HCT116 (cell line): Measurements from ENCODE around the gene NEUROD4. TPM values are rescaled to one million over a fixed set of nuclear protein-coding genes. Genes with fewer than 3 reads are reported as not detected.

Source experiments
- ATAC-seq: fragments of 200-7000 bp; cut with Tn5 transposase; 2 replicates; pipeline ENCODE4 v1.9.1; 2020; ENCODE audit warnings: mild to moderate bottlenecking, moderate library complexity
- BruUV-seq: library from RNA; stranded (reverse); fragments of 400-500 nt; replicated peaks from 2 replicates; lab custom pipeline; 2021; lab: Mats Ljungman, UMichigan
- CTCF ChIA-PET: fragments of 300-600 bp; sonication (Branson Sonifier 250); formaldehyde crosslinking; loops from one replicate; lab custom pipeline; 2021; ENCODE audit warnings: antibody characterized with exemption; lab: Charles Lee
- POLR2A ChIA-PET: fragments of 300-600, 350-600 bp; sonication (Branson Sonifier 250); formaldehyde crosslinking; loops from one replicate; lab custom pipeline; 2021; ENCODE audit warnings: antibody characterized with exemption; lab: Charles Lee
- RAD21 ChIA-PET, 2 experiments: fragments of 300-600 bp; sonication (Branson Sonifier 250); formaldehyde crosslinking; loops; one replicate each; lab custom pipeline; 2023; ENCODE audit warnings: low total read pairs in 2 of 2; ENCODE audit not compliant: uncharacterized antibody in 2 of 2, unreplicated experiment in 2 of 2, low non-redundant PET in 1 of 2; lab: Charles Lee
- DNase-seq: peaks from one replicate; pipeline ENCODE4 v3.0.0-alpha.2; 2010; ENCODE audit warnings: low read depth, low spot score
- H2AFZ ChIP-seq: fragments of 200-600 bp; shearing (Covaris generic), sonication (generic); 2 replicates; pipeline ENCODE4 v1.6.1; 2017; ENCODE audit warnings: low read depth, mixed run types, mixed read lengths, antibody characterized with exemption, low read length; ENCODE audit not compliant: poor library complexity, severe bottlenecking
- H3K27ac ChIP-seq: 2 replicates; pipeline ENCODE4 v1.5.1; 2012; ENCODE audit warnings: low read depth, low read length
- H3K27me3 ChIP-seq: fragments of 200-600 bp; sonication (generic); 2 replicates; pipeline ENCODE4 v1.6.1; 2016; ENCODE audit warnings: mixed run types, low read length, mixed read lengths; ENCODE audit not compliant: insufficient read depth
- H3K36me3 ChIP-seq, 2 experiments: fragments of 200-500 bp in 1 of 2; fragments of 200-600 bp in 1 of 2; sonication (Bioruptor generic) in 1 of 2; sonication (generic) in 1 of 2; 2 replicates each; pipeline versions ENCODE4 v1.5.1 to v1.6.1; 2014 to 2016; ENCODE audit warnings: low read length in 2 of 2, inconsistent platforms in 1 of 2, mixed read lengths in 1 of 2, mixed run types in 1 of 2; ENCODE audit not compliant: insufficient read depth in 2 of 2, control insufficient read depth in 1 of 2
- H3K4me1 ChIP-seq, 2 experiments: fragments of 200-600 bp in 1 of 2; sonication (generic) in 1 of 2; 2 replicates each; pipeline versions ENCODE4 v1.5.1 to v1.6.1; 2012 to 2017; ENCODE audit warnings: low read length in 2 of 2, inconsistent platforms in 1 of 2, mild to moderate bottlenecking in 1 of 2, mixed read lengths in 1 of 2, mixed run types in 1 of 2, moderate library complexity in 1 of 2; ENCODE audit not compliant: insufficient read depth in 2 of 2, control insufficient read depth in 1 of 2
- H3K4me2 ChIP-seq: fragments of 200-600 bp; sonication (generic); 2 replicates; pipeline ENCODE4 v1.6.1; 2017; ENCODE audit warnings: mixed run types, low read length, mixed read lengths
- H3K4me3 ChIP-seq, 2 experiments: fragments of 200-600 bp in 1 of 2; sonication (generic) in 1 of 2; replicated peaks in 1 of 2; 2 replicates each; pipeline ENCODE4 v1.5.1; 2011 to 2016; ENCODE audit warnings: low read length in 2 of 2, control low read depth in 1 of 2, low read depth in 1 of 2, mild to moderate bottlenecking in 1 of 2, mixed read lengths in 1 of 2, mixed run types in 1 of 2
- H3K79me2 ChIP-seq: fragments of 200-600 bp; sonication (generic); 2 replicates; pipeline ENCODE4 v1.6.1; 2017; ENCODE audit warnings: mild to moderate bottlenecking, mixed run types, low read length, moderate library complexity, mixed read lengths; ENCODE audit not compliant: insufficient read depth
- H3K9ac ChIP-seq: fragments of 200-600 bp; sonication (generic); 2 replicates; pipeline ENCODE4 v1.6.1; 2016; ENCODE audit warnings: low read length, mixed read lengths
- H3K9me2 ChIP-seq: fragments of 200-600 bp; sonication (generic), shearing (Covaris generic); 2 replicates; pipeline ENCODE4 v1.6.1; 2017; ENCODE audit warnings: mixed run types, mild to moderate bottlenecking, moderate library complexity; ENCODE audit not compliant: insufficient read depth
- H3K9me3 ChIP-seq, 2 experiments: fragments of 200-500 bp in 1 of 2; fragments of 200-600 bp in 1 of 2; sonication (Bioruptor generic) in 1 of 2; sonication (generic) in 1 of 2; 2 replicates each; pipeline ENCODE4 v1.6.1; 2014 to 2017; ENCODE audit warnings: low read length in 2 of 2, mixed read lengths in 2 of 2, inconsistent platforms in 1 of 2, low read depth in 1 of 2, mild to moderate bottlenecking in 1 of 2, mixed run types in 1 of 2, moderate library complexity in 1 of 2; ENCODE audit not compliant: control insufficient read depth in 1 of 2, insufficient read depth in 1 of 2
- H4K20me1 ChIP-seq: fragments of 200-600 bp; sonication (generic), shearing (Covaris generic); 2 replicates; pipeline ENCODE4 v1.6.1; 2017; ENCODE audit warnings: mixed run types, mild to moderate bottlenecking, moderate library complexity; ENCODE audit not compliant: insufficient read depth
- CEBPB ChIP-seq: IDR thresholded peaks from 2 replicates; pipeline ENCODE4 v1.6.1; 2012; ENCODE audit warnings: low read depth
- EGR1 ChIP-seq: IDR thresholded peaks from 2 replicates; pipeline ENCODE4 v1.6.1; 2012; ENCODE audit warnings: low read depth
- EZH2 ChIP-seq: fragments of 200-600 bp; sonication (generic); IDR thresholded peaks from 2 replicates; pipeline ENCODE4 v1.6.1; 2017; ENCODE audit warnings: antibody characterized with exemption, mixed run types
- EZH2phosphoT487 ChIP-seq: fragments of 200-600 bp; IDR thresholded peaks from 2 replicates; pipeline ENCODE4 v1.6.1; 2018; ENCODE audit warnings: antibody characterized with exemption, borderline replicate concordance
- FOSL1 ChIP-seq: IDR thresholded peaks from 2 replicates; pipeline ENCODE4 v1.6.1; 2012; ENCODE audit warnings: low read depth
- JUND ChIP-seq: IDR thresholded peaks from 2 replicates; pipeline ENCODE4 v1.6.1; 2012
- POLR2A ChIP-seq: IDR thresholded peaks from 2 replicates; pipeline ENCODE4 v1.7.0; 2011; ENCODE audit warnings: borderline replicate concordance; ENCODE audit not compliant: insufficient read depth, insufficient read length; ENCODE audit errors: extremely low read depth
- POLR2AphosphoS5 ChIP-seq: IDR thresholded peaks from 2 replicates; pipeline ENCODE4 v1.6.1; 2011; ENCODE audit warnings: mild to moderate bottlenecking, low read depth, low read length, moderate library complexity
- RAD21 ChIP-seq: IDR thresholded peaks from 2 replicates; pipeline ENCODE4 v1.6.1; 2012; ENCODE audit warnings: low read depth, mild to moderate bottlenecking
- SRF ChIP-seq: IDR thresholded peaks from 2 replicates; pipeline ENCODE4 v1.6.1; 2012; ENCODE audit warnings: low read depth
- ZFX ChIP-seq: fragments of 450-650 bp; IDR thresholded peaks from 2 replicates; pipeline ENCODE4 v1.6.1; 2017
- ZNF274 ChIP-seq: fragments of 200-500 bp; sonication (Bioruptor generic); IDR thresholded peaks from 2 replicates; pipeline ENCODE4 v1.6.1; 2014; ENCODE audit warnings: mild to moderate bottlenecking, low read depth, low read length, inconsistent platforms
- intact Hi-C: fragments of 100-400 bp; cut with micrococcal nuclease; formaldehyde crosslinking; loops from 2 replicates; pipeline ENCODE4 v1.10.0; 2022
- total RNA-seq: library from RNA; stranded (reverse); gene quantifications from one replicate; pipeline ENCODE4 v1.2.1, GENCODE V29; 2021; ENCODE audit not compliant: unreplicated experiment
- TF ChIP-seq, protein P1 (sequence below): IDR thresholded peaks from 2 replicates; pipeline ENCODE4 v1.6.1; 2012
- TF ChIP-seq, protein P2 (sequence below), 3 experiments: fragments of 200-600 bp in 1 of 3; sonication (generic) in 1 of 3; IDR thresholded peaks in 2 of 3; conservative IDR thresholded peaks in 1 of 3; 2 replicates each; pipeline ENCODE4 v1.5.1; 2012 to 2017; ENCODE audit warnings: low read depth in 2 of 3, low read length in 2 of 3, antibody characterized with exemption in 1 of 3, borderline replicate concordance in 1 of 3, control low read depth in 1 of 3, mild to moderate bottlenecking in 1 of 3, mixed read lengths in 1 of 3, mixed run types in 1 of 3, moderate library complexity in 1 of 3; ENCODE audit not compliant: insufficient read depth in 1 of 3
- TF ChIP-seq, protein P3 (sequence below): IDR thresholded peaks from 2 replicates; pipeline ENCODE4 v1.6.1; 2012

Gene NEUROD4
- total RNA-seq, 1 experiment from 2014 or later, result not detected

DNA sequence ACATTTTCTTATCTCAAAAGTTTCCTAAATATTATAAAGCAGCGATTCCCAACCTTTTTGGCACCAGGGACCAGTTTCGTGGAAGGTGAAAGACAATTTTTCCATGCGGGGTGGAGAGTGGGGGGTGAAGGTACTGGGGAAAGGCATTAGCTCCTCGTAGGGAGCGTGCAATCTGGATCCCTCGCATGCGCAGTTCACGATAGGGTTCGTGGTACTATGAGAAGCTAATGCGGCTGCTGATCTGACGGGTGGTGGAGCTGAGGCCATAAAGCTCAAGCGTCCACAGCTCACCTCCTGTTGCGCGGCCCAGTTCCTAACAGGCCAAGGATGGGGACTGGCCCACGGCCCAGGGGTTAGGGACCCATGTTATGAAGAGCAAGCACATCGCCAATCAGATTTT, 29.9 kb downstream of the NEUROD4 start:
- ATAC-seq, result no peak
- Histone ChIP-seq H3K4me2 (no peak overlapping the region), H3K9ac (no peak overlapping the region), H2AFZ (no peak overlapping the region), H3K27me3 (peaks cover 66% of the 10 kb centered on the region), H3K79me2 (no peaks in the 10 kb centered on the region), H3K4me3 (no peak overlapping the region), H3K36me3 (no peaks in the 10 kb centered on the region), H3K9me3 (no peaks in the 10 kb centered on the region), H4K20me1 (no peaks in the 10 kb centered on the region), H3K9me2 (no peaks in the 10 kb centered on the region), H3K4me1 (no peaks in the 10 kb centered on the region), H3K27ac (no peak overlapping the region)
- intact Hi-C loops, result no loop called here
- TF ChIP-seq EZH2phosphoT487, result no peak
- no peak for TF ChIP-seq RAD21
- no peak for TF ChIP-seq POLR2A
- no peak for TF ChIP-seq FOSL1
- TF ChIP-seq POLR2AphosphoS5, result no peak
- RAD21 ChIA-PET, result interaction anchor here in 1 of 2 experiments (0.6 kb wide), 1 partner anchor 57 kb away, joined by 3 read pairs; no protein-coding TSS in a partner anchor
- no TSS peak for BruUV-seq
- DNase-seq, result no peak
- CTCF ChIA-PET, result interaction anchor here (0.8 to 1.2 kb wide), 2 partner anchors 14 to 22 kb away, joined by 3 read pairs; no protein-coding TSS in a partner anchor
- POLR2A ChIA-PET, result no interaction called here

DNA sequence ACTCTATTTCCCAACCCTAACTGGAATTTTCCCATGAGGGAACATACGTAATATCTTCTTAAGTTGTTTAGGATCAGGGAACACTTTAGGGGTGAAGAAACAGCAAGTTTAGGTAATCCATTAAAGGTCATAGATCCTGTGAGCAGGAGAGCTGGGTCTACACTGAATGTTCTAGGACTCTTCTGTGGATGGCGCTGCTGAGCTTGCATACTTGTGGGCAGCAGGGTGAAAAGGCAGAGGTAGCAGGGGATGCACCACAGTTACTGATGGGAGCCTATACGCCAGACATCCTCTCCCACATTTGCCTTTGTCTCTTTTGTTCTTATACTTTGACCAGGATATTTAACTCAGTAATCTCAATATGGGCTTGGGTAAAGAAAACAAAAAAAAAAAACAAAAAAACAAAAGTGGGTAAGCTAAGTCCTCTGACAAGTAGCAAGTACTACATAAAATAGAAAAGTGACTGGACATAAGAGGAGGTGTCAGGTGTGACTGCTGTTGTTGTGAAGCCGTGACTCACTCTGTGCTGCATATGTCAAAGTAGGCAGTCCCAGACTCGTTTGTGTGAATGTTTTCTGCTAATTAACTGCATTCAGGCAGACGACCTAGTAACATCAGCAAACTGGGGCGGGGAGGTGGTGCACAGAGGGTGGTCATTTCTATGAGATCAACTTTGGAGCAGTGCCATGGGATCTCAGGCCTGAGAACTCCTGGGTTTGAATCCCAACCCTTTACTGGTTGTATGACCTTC, 31.6 kb downstream of the NEUROD4 start:
- CTCF ChIA-PET, result interaction anchor here (1.1 kb wide), 1 partner anchor 17 kb away, joined by 6 read pairs; no protein-coding TSS in a partner anchor
- no TSS peak for BruUV-seq
- no peak for ATAC-seq
- RAD21 ChIA-PET, result no interaction called here
- intact Hi-C loops, result no loop called here
- H3K4me3 ChIP-seq, result no peak overlapping the region
- H3K4me1 ChIP-seq, result no peaks in the 10 kb centered on the region
- H4K20me1 ChIP-seq, result no peaks in the 10 kb centered on the region
- H3K4me2 ChIP-seq, result no peak overlapping the region
- POLR2A ChIA-PET, result no interaction called here
- no peak overlapping the region for H2AFZ ChIP-seq
- no peaks in the 10 kb centered on the region for H3K36me3 ChIP-seq
- H3K9ac ChIP-seq, result no peak overlapping the region
- H3K9me2 ChIP-seq, result no peaks in the 10 kb centered on the region
- H3K79me2 ChIP-seq, result no peaks in the 10 kb centered on the region
- no peak overlapping the region for H3K27ac ChIP-seq
- no peaks in the 10 kb centered on the region for H3K9me3 ChIP-seq
- H3K27me3 ChIP-seq, result peaks cover 61% of the 10 kb centered on the region
- no peak for DNase-seq
- TF ChIP-seq EZH2 (no peak), EZH2phosphoT487 (no peak), SRF (no peak), ZFX (no peak), FOSL1 (no peak), CEBPB (no peak), ZNF274 (no peak), EGR1 (no peak), POLR2A (no peak), POLR2AphosphoS5 (no peak), JUND (no peak)
- TF ChIP-seq, protein P1, sequence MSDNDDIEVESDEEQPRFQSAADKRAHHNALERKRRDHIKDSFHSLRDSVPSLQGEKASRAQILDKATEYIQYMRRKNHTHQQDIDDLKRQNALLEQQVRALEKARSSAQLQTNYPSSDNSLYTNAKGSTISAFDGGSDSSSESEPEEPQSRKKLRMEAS, result no peak
- TF ChIP-seq, protein P2, sequence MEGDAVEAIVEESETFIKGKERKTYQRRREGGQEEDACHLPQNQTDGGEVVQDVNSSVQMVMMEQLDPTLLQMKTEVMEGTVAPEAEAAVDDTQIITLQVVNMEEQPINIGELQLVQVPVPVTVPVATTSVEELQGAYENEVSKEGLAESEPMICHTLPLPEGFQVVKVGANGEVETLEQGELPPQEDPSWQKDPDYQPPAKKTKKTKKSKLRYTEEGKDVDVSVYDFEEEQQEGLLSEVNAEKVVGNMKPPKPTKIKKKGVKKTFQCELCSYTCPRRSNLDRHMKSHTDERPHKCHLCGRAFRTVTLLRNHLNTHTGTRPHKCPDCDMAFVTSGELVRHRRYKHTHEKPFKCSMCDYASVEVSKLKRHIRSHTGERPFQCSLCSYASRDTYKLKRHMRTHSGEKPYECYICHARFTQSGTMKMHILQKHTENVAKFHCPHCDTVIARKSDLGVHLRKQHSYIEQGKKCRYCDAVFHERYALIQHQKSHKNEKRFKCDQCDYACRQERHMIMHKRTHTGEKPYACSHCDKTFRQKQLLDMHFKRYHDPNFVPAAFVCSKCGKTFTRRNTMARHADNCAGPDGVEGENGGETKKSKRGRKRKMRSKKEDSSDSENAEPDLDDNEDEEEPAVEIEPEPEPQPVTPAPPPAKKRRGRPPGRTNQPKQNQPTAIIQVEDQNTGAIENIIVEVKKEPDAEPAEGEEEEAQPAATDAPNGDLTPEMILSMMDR (IDR thresholded peaks at IDR 0.05 in 2 of 3, conservative IDR thresholded peaks at IDR 0.05 in 1 of 3; ENCODE audit: borderline replicate concordance in 1 of 3, insufficient read depth in 1 of 3, low read depth in 2 of 3, low read length in 2 of 3), result no peak
- TF ChIP-seq, protein P3, sequence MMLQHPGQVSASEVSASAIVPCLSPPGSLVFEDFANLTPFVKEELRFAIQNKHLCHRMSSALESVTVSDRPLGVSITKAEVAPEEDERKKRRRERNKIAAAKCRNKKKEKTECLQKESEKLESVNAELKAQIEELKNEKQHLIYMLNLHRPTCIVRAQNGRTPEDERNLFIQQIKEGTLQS, result no peak
